HG03060 (cell line): ENCODE results near the gene FARP1.

Experiments used
- ATAC-seq: cut with Tn5 transposase; IDR thresholded peaks from one replicate; pipeline ENCODE4 v1.9.1; 2021; ENCODE audit warnings: low read depth, moderate number of reproducible peaks; ENCODE audit not compliant: unreplicated experiment

Gene FARP1

DNA sequence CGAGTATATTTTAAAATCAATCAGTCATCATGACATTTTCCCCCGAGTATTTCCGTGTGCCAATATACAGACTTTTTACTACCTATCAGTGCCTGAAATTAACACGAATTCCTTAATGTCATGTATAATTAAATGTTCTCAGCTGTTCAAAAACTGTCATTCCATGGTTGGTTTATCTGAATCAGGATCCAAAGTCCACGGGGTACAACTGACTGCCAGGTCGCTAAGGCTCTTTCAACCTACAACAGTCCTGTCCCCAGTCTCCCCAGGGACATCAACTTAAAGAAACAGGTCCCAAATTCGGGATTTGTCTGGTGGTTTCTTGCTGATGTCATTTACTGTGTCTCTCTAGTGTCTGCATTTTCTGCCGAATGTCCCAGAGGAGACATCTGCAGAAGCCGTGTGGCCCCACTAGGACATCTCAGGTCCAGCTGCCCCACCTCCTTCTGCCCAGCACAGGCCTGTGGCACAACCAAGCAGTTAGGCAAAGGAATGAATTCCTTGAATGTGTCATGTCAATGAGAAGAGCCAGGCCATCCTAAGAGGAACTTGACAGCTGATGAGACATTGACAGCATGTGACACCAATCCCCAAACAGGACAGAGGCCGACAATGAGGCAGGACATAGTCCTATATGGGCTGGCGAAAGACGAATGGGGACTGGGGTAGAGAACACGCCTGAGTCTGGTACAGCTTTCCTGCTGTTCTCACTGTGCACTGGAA is 324.5 kb downstream of the FARP1 start:
- ATAC-seq = no peak

DNA sequence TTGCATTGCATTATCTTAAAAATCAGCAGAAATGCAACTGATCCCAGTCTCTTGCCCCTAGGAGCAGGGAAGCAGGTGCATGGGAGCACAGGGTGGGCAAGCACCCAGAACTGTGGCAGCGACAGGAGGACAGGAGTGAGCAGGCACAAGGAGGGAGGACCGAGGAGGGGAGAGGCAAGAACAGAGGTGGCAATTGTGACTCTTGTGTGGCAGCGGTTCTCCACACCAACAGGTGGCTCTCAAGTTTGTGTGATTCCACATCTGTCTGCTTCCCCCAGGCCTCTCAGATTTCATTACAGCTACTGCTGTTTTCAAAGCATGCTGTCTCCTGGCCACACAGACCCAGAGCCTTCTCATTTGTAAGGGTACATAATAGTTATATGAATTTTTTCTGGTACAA is 325.5 kb downstream of the FARP1 start:
- no peak for ATAC-seq

DNA sequence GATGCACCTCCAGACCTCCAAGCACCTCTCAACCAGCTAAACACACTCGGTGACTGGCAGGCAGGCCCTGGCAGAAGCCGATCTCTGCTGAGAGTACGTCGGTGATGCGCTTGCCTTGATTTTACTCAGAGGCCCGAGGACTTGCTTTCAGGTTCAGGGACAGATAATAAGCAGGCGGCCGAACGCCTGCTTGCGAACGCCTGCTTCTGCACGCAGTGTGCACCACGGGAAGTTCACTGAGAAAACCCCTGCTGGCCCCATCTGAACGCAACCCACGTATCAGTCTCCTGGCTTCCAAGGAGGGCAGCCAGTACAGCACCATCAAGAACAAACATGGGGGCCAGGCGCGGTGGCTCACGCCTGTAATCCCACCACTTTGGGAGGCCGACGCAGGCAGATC is 326.0 kb downstream of the FARP1 start:
- no peak for ATAC-seq

DNA sequence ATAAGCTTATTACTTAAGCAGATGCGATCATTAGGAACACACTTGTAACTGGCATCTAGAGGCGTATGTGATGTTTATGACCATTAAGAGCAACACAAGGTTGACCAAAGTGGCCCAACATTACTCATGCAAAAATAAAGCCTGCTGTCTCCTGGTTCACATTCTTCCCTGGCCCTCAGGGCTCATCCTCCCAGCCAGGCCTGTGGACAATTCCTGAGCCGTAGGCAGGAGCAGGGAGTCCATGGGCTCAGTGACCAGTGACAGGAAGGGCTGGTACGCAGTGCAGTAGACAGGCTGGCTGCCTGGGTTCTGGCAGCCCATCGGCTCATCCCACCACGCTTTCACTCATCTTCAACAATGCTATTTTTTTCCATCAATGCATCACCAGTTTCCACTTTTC is 328.0 kb downstream of the FARP1 start:
- ATAC-seq = no peak

DNA sequence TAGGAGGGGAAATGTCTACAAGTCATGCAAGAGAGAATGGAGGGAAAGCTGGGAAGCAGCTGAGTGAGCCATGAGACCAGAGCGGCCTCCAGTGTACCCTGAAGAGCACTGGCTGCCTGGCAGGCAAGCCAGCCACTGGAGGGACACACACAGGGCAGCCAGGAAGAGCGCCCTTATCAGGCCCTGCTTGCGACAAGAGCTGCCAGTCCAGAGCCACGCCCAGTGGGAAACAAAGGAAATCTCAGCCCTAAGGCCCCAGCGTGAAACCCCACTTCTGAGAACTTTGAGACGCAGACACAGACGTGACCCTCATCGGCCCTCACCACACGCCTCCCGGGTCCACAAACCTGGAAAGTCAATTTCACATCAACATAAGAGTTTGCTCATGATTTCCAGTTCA is 329.0 kb downstream of the FARP1 start:
- no peak for ATAC-seq

DNA sequence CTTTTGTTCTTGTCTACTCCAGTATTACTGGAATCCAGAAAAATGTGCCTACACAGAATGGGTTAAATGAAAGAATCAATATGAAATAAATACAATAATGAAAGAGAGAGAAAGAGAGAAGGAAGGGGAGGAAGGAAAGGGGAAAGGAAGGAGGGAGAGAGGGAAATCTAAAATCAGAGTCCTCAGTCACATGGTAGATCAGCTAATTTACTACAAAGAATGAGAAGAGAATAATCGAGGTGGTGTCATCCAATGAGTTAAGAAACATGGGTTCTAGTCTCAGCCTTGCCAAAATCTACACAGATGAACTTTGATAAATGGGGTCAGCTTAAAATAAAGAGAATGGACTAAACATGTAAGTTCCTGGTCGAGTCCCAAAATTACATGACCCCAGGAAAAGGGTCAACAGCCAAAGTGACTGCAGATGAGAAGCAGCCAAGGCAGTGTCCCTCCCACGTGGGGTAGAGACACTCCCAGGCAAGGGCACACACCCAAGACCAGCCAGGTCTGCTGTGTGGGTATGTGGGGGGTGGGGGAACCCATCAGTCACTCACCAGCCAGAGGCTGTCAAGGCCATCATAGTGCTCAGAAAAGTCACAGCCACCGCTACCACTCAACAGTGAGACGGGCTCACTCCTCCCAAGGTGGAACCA is 330.4 kb downstream of the FARP1 start:
- no peak for ATAC-seq

DNA sequence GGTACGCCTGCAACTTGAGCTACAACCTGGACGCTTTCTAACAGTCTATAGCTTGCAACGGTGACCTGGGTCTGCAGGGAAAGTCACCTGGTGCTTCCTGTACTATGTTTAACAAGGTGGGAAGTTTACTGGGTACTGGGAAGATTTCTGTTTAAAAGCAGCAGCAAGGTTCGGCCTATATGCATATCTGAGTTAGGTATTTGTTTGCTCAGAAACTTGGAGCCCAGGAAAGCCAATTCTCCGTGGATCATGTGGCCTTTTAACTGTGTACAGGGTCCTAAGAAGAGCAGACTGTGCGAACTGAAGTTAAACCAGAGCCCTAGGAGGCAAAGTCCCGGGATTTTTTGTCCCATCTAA is 330.9 kb downstream of the FARP1 start:
- ATAC-seq = no peak

DNA sequence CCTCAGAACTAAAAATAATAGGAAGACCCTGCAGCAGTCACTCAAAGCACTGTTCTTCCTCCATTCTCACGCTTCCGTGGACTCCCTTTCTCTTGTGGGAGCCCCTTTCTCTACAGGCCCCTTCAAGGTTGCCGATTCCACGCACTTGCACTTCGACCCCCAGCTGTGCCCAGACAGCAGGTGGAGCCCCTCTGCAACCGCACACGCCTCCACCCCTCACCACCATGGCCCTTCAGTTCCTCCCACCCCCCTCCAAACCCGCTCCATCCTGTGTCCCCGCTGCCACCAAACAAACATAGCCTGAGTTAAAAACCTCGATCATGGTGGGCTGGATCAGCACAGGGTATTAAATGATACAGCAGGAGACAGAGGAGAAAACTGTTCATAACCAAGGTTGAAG is 331.4 kb downstream of the FARP1 start:
- no peak for ATAC-seq

DNA sequence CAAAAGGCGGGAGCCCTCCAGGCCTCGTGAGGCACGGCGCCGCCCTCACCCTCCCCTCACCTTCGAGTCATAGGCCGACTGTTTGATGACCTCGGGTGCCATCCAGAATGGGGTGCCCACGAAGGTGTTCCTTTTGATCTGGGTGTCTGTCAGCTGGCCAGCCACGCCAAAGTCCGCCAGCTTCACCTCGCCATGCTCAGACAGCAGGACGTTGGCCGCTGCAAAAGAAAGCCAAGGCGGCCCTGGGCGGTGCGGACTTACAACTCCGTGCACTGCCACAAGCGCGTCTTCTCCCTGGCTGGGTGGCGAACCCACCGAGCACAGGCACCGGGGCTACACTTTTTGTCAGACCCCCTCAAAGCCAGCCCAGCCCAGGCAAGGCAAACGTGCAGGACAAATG is 331.9 kb downstream of the FARP1 start:
- ATAC-seq = no peak

DNA sequence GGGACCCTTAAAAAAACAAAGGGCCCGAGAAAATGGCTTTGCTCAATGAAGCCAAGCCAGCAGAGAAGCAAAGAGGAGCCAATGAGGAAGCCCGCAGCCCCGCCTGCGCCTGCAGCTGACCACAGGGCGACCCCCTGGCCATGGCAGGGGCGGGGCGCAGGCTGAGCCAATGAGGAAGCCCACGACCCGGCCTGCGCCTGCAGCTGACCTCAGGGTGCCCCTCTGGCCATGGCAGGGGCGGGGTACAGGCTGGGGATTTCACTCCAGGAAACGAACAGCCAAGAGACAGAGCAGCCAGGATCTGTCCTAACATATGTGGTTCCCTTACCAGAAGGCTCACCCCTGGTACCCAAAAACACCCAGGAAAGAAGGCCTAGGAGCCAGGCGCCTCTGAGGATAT is 332.6 kb downstream of the FARP1 start:
- ATAC-seq = no peak

DNA sequence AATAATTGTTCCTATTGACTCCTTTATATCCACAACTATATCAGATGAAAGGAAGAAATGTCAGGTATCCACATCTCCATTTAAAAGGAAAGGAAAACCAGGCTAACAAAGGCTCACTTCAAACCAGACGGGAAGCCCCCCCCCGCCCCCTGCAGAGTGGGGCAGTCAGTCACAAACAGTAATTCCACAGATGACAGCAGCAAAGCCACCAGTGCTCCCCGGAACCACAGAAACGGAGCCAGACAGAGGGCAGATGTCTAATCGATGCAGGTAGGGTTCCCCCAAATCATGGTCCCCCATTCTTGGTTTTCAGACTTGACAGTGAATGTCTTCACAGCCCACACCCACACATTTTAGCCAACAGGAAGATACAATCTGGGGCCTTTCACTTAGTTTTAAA is 333.2 kb downstream of the FARP1 start:
- ATAC-seq = peak; percentile 1

DNA sequence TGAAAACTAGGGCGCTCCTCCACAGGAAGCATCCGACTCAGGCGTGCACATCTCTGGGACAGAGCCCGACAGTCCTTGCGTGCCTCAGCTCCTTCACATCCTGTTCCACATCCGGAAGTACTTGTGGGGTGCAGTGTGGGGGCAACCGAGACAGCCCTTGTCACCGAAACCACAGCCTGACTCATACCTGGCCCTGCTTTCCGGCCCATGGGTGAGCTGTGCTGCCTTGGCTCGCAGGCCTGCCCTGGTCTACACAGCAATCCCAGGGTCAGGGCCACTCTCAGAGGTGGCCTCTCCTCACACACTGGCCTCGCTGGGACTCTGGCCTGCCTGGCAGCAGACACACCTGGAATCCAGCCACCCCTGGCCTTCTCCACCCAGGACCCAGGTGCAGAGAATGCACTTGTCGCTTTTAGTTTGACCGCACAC is 333.7 kb downstream of the FARP1 start:
- ATAC-seq = peak; percentile 90

DNA sequence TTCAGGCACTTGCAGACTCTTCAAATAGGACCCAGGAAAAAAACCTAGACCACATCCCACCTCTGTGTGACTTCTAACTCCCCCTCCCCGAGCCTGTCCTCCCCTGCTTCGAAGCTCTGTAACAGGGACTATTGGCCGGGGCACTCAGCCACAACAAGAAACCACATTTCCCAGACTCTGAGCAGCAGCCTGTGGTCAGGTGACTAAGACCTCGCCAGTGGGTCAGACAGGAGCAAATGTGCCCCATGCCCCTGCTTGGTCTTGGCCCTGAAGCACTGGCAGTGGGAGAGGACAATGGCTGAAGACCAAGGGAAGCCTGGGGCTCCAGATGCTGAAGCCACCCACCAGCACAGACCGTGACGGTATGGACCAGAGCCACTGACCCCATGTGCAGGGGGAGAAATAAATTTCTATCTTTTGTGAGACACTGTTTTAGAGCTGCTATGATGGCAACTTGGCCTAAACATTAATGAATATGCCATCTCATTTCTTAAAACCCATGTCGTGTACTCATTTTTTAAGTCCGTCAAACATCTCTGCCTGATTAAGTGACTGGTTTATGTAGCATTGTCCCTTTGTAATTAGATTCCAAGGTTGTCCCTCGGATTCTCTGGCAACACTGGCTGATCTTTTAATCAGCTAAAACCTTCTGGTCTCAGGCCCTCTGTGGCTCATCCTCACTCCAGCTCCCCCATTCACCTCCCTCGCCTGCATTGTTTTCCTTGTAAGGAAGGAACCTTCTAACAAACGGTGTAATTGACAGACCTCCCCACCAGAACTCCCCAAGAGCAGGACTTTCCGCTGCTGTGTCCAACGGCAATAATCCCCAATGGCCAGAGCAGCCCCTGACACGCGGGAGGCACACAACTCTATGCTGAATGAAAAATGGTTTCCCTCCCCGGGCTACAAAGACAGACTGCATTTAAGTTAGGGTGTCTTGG is 335.6 kb downstream of the FARP1 start:
- ATAC-seq = peak; percentile 39

DNA sequence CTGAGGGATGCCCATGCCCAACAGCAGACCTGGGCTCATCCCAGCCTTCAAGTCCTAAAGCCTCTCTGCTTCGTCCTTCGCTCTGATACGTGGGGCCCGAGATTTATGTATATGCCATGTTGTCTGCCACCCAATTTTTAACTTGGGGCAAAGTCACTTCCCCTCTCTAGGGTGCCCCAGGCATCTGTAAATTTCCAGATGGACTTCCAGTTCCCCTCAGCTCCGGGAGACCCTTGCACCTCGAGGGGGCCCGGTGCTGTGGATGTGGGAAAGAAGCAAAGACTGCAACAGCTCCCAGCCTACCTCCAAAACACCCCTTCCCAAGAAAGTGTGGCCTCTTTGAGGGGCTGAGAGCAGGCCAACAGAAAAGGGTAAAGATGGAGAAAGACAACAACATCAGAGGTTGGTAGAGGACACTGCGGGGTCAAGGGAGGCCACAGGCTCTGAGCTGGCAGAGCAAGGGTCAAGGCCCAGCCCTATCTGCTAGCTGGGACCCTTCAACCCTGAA is 336.7 kb downstream of the FARP1 start:
- no peak for ATAC-seq

DNA sequence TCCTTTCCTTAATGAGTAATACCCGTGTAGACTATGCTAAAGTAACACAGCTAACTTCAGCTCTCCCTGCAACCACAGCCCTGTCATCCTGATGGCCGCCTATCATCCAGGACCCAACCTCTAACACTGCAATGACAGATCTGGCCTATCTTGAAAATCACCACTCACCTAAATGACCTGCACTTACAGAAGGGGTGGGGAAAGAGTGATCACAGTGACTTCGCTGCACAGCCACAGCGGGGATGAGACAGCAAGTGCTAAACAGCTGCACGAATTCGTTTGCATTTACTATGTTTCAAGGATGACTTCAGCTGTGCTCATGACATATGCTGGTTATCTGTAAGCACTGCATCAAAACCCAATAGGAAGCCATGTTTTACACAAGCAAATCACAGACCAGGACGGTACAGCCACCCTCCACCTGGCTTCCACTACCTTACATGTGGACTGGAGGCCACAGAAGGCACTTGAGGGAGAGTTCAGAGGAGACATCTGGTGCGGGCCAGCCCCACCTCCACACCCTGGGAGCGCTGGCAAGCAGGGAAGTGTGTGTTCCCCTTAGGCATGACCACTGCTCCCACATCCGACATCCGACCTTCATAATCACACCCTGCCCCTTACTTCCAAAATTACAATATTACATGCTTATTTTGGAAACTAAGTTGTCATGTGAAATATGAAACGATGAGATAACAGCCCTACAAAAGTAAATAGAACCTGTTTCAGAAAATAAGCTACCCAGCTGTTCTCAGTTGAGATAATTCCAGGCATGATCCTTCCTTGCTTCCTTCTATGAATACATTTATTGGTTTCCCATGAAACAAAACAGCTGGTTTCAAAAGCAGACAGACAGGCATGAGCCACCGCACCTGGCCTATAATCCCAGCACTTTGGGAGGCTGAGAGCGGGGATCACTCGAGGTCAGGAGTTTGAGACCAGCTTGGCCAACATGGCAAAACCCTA is 338.3 kb downstream of the FARP1 start:
- ATAC-seq = peak; percentile 24

DNA sequence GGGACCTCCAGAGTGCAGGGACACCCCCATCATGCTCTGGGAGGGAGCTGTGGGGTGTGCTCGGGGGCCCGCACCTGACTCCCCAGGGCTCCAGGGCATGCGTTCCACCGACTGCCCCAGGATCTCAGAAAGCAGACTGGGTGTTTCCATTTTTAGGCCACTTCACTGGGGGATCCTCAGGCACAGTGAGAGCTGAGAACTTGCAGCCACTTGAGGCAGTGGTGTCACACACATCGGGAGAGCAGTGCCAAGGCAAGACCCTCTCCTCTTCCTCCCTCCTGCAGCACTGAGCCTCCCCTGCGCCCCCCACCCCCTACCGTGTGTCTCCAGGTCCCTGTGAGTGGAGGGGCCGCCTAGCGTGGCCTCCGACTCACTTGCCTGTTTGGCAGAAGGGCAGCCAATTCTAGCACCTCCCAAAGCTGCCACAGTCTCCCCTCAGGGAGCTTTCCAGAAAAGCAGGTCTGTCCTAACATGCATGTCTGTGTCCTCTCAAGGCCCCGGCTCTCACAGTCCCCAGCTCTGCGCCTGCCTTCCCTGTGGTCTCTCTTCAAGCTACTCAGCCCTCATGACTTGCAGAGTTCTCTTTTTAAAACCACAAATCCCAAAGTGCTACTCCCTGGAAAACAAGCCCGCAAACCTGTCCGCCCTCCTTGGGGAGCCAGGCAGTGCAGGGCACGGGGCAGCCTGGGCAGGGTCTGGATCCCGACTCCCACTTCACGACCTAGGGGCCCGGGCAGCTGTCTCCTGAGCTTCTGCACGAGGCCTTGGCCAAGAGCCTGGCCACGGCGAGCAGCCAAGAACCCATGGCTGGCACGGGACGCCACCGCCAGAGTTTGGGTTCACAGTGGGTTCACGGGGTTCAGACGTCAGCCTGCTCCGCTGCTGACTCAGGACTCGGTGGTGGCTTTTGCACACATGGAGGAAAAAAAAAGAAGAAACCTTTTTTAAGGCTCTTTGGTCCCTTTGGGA is 339.9 kb downstream of the FARP1 start:
- no peak for ATAC-seq

DNA sequence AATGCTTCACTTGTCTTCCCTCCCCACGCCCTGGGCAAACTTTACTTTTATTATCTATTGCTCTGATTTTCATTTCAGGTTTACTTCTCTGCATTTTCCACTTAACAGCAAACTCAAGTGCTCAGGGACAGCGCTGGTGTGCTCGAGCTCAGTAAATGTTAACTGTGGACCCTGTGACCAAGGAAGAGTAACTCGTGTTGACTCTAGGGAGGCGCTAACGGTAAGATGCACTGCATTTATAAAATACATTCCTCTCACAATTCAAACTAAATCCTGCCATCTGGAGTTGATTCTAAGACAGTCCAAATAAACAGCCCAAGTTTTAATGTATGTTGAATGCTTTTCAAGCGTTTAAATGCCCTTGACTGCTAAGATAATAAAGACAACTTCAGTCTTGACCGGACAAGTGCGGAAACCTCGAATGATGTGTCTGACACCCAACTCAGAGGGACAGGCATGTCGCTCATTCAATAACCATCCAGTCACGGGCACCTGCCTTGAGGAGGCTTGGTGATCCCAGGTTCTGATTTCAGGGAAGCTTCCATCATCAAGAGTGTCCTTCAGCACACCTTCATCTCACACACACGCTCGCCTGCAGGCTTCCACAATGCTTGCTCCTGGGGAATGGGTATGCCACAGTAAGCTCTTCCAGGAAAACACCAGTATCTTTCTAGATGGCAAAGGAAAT is 340.9 kb downstream of the FARP1 start:
- ATAC-seq = no peak
